CD14-positive monocyte (primary cell): ENCODE results near the gene SNAI3. TPM values are rescaled to one million over a fixed set of nuclear protein-coding genes. Genes with fewer than 3 reads are reported as not detected.

Experiments used
- DNase-seq, 3 donors: peaks; one replicate each; pipeline ENCODE4 v3.0.0-alpha.2; 2011 to 2022
- H2AFZ ChIP-seq: 2 replicates; pipeline ENCODE4 v1.6.0; 2012; ENCODE audit warnings: mild to moderate bottlenecking, low read depth, low read length, inconsistent platforms; ENCODE audit not compliant: insufficient read depth, poor library complexity, severe bottlenecking
- H3K27ac ChIP-seq, 2 donors: 1 replicate in 1 of 2; 2 replicates in 1 of 2; pipeline ENCODE4 v1.5.1; 2012 to 2013; ENCODE audit warnings: low read length in 2 of 2, control low read depth in 1 of 2, inconsistent platforms in 1 of 2, low read depth in 1 of 2, mild to moderate bottlenecking in 1 of 2
- H3K27me3 ChIP-seq, 2 donors: one replicate each; pipeline versions ENCODE4 v1.6.0 to v1.6.1; 2011 to 2013; ENCODE audit warnings: low read length in 2 of 2; ENCODE audit not compliant: control insufficient read depth in 2 of 2, insufficient read depth in 2 of 2
- H3K36me3 ChIP-seq, 2 donors: replicated peaks in 1 of 2; 1 replicate in 1 of 2; 2 replicates in 1 of 2; pipeline versions ENCODE4 v1.5.1 to v1.6.1; 2012 to 2013; ENCODE audit warnings: low read length in 2 of 2, control low read depth in 1 of 2, inconsistent platforms in 1 of 2, mild to moderate bottlenecking in 1 of 2; ENCODE audit not compliant: insufficient read depth in 2 of 2, control insufficient read depth in 1 of 2
- H3K4me1 ChIP-seq, 2 donors: 1 replicate in 1 of 2; 2 replicates in 1 of 2; pipeline versions ENCODE4 v1.5.1 to v1.6.1; 2012 to 2013; ENCODE audit warnings: low read length in 2 of 2, control low read depth in 1 of 2, inconsistent platforms in 1 of 2, mild to moderate bottlenecking in 1 of 2, moderate library complexity in 1 of 2; ENCODE audit not compliant: insufficient read depth in 2 of 2, control insufficient read depth in 1 of 2
- H3K4me2 ChIP-seq: replicated peaks from 2 replicates; pipeline ENCODE3; 2012; ENCODE audit warnings: low read length, moderate library complexity, mild to moderate bottlenecking; ENCODE audit not compliant: poor library complexity, severe bottlenecking; ENCODE audit errors: extremely low read depth
- H3K4me3 ChIP-seq, 3 experiments: fragments of 200-600 bp in 1 of 3; sonication (generic) in 1 of 3; replicated peaks in 1 of 3; 1 replicate in 2 of 3; 2 replicates in 1 of 3; pipeline ENCODE4 v1.5.1; 2011 to 2013; ENCODE audit warnings: low read length in 3 of 3, mild to moderate bottlenecking in 3 of 3, control low read depth in 2 of 3, low read depth in 2 of 3, inconsistent platforms in 1 of 3, moderate library complexity in 1 of 3
- H3K79me2 ChIP-seq: 2 replicates; pipeline ENCODE4 v1.6.0; 2012; ENCODE audit warnings: mild to moderate bottlenecking, control low read depth, inconsistent platforms, low read length, moderate library complexity; ENCODE audit not compliant: insufficient read depth
- H3K9ac ChIP-seq: 2 replicates; pipeline ENCODE4 v1.6.0; 2017; ENCODE audit warnings: low read length, mild to moderate bottlenecking; ENCODE audit not compliant: insufficient read depth, poor library complexity, severe bottlenecking
- H3K9me3 ChIP-seq, 2 donors: replicated peaks in 1 of 2; 1 replicate in 1 of 2; 2 replicates in 1 of 2; pipeline versions ENCODE4 v1.5.1 to v1.6.1; 2012 to 2013; ENCODE audit warnings: low read length in 2 of 2, control low read depth in 1 of 2; ENCODE audit not compliant: control insufficient read depth in 1 of 2, insufficient read depth in 1 of 2
- H4K20me1 ChIP-seq: 2 replicates; pipeline ENCODE4 v1.6.0; 2012; ENCODE audit warnings: mild to moderate bottlenecking, low read length, control low read depth, moderate library complexity; ENCODE audit not compliant: insufficient read depth
- H3K27ac Mint-ChIP-seq, 7 donors: one replicate each; pipeline ENCODE4 v1.8.0; 2020; ENCODE audit warnings: mild to moderate bottlenecking in 7 of 7, mixed read lengths in 7 of 7, moderate library complexity in 6 of 7, inconsistent platforms in 2 of 7
- H3K27me3 Mint-ChIP-seq, 3 donors: one replicate each; pipeline ENCODE4 v1.8.0; 2021 to 2022; ENCODE audit warnings: low read depth in 3 of 3, mild to moderate bottlenecking in 3 of 3, mixed read lengths in 3 of 3, moderate library complexity in 3 of 3, inconsistent platforms in 1 of 3
- H3K36me3 Mint-ChIP-seq, 2 donors: one replicate each; pipeline ENCODE4 v1.8.0; 2020; ENCODE audit warnings: mixed read lengths in 2 of 2, inconsistent platforms in 1 of 2, mild to moderate bottlenecking in 1 of 2
- H3K4me1 Mint-ChIP-seq: one replicate; pipeline ENCODE4 v1.8.0; 2020; ENCODE audit warnings: mild to moderate bottlenecking, mixed read lengths
- H3K4me3 Mint-ChIP-seq, 2 donors: one replicate each; pipeline ENCODE4 v1.8.0; 2020; ENCODE audit warnings: mild to moderate bottlenecking in 2 of 2, mixed read lengths in 2 of 2, moderate library complexity in 1 of 2
- H3K9me3 Mint-ChIP-seq, 7 donors: one replicate each; pipeline ENCODE4 v1.8.0; 2020 to 2022; ENCODE audit warnings: mixed read lengths in 7 of 7, mild to moderate bottlenecking in 6 of 7, moderate library complexity in 6 of 7, inconsistent platforms in 2 of 7
- CTCF ChIP-seq: fragments of 200-600 bp; IDR thresholded peaks from one replicate; pipeline ENCODE4 v1.8.0; 2022; ENCODE audit warnings: antibody characterized with exemption, mild to moderate bottlenecking
- WGBS: methylation state at CpG from one replicate; pipeline ENCODE4 v1.1.5; 2013; ENCODE audit warnings: missing lambda C conversion rate; ENCODE audit not compliant: insufficient coverage; 5-methylcytosine and 5-hydroxymethylcytosine counted together
- intact Hi-C, 2 donors: fragments of 100-400 bp; cut with micrococcal nuclease; formaldehyde crosslinking; loops; one replicate each; pipeline versions ENCODE4 v1.15.0 to v1.15.1; 2023
- polyA plus RNA-seq, 3 donors: library from polyadenylated mRNA; depleted of rRNA in 1 of 3; unstranded in 2 of 3; stranded (reverse) in 1 of 3; fragments of 300-500 nt in 2 of 3; fragments of >200 nt in 1 of 3; fragmentation: Illumina TruSeq in 2 of 3; gene quantifications; 1 replicate in 2 of 3; 2 replicates in 1 of 3; pipeline ENCODE4 v1.2.3, GENCODE V29; 2012 to 2021

Gene SNAI3
- polyA plus RNA-seq, 3 donors = 4.2 to 6.4 (median 5.3) TPM

GRCh38 chr16:88630433-88630832 is 55.9 kb downstream of the SNAI3 start:
- no peak overlapping the region for H2AFZ ChIP-seq
- Mint-ChIP-seq H3K4me1 (peaks cover 10% of the 10 kb centered on the region), H3K27ac (no peak overlapping the region), H3K27me3 (peaks cover 7 to 19% (median 9%) of the 10 kb centered on the region in 3 donors), H3K4me3 (no peak overlapping the region), H3K36me3 (peaks cover 57 to 76% of the 10 kb centered on the region in 2 donors), H3K9me3 (no peaks in the 10 kb centered on the region)
- no peak overlapping the region for H3K9ac ChIP-seq
- peaks cover 20 to 23% of the 10 kb centered on the region in 2 donors for H3K4me1 ChIP-seq
- no peaks in the 10 kb centered on the region for H3K79me2 ChIP-seq
- H3K27ac ChIP-seq = no peak overlapping the region
- H3K4me3 ChIP-seq = no peak overlapping the region
- H3K27me3 ChIP-seq = peaks cover 0 to 7% of the 10 kb centered on the region in 2 donors
- TF ChIP-seq CTCF = no peak
- intact Hi-C loops = loop anchor here in 1 of 2 donors (10.0 kb wide), 1 partner anchor 54 kb away; the partner anchor contains the start of gene SNAI3
- peaks cover 49 to 67% of the 10 kb centered on the region in 2 donors for H3K36me3 ChIP-seq
- H3K9me3 ChIP-seq = no peaks in the 10 kb centered on the region
- WGBS = 93% methylated on average over 5 of the region's 12 CpGs
- DNase-seq = no peak
- H4K20me1 ChIP-seq = peaks cover 15% of the 10 kb centered on the region
- H3K4me2 ChIP-seq = no peak overlapping the region

GRCh38 chr16:88629835-88630234 is 56.5 kb downstream of the SNAI3 start:
- H3K4me3 ChIP-seq = no peak overlapping the region
- H2AFZ ChIP-seq = no peak overlapping the region
- H3K9ac ChIP-seq = no peak overlapping the region
- no peak overlapping the region for H3K4me3 Mint-ChIP-seq
- H3K4me2 ChIP-seq = no peak overlapping the region
- H4K20me1 ChIP-seq = peaks cover 15% of the 10 kb centered on the region
- peaks cover 5% of the 10 kb centered on the region for H3K4me1 Mint-ChIP-seq
- peaks cover 3 to 13% (median 6%) of the 10 kb centered on the region in 3 donors for H3K27me3 Mint-ChIP-seq
- peaks cover 0 to under 1% of the 10 kb centered on the region in 2 donors for H3K27me3 ChIP-seq
- 91% methylated on average over 4 of the region's 9 CpGs for WGBS
- no peaks in the 10 kb centered on the region for H3K9me3 ChIP-seq
- TF ChIP-seq CTCF = no peak
- H3K27ac Mint-ChIP-seq = peak overlapping the region in 1 of 7 donors; percentile 30
- H3K4me1 ChIP-seq = peaks cover 14 to 17% of the 10 kb centered on the region in 2 donors
- H3K9me3 Mint-ChIP-seq = no peaks in the 10 kb centered on the region
- no peaks in the 10 kb centered on the region for H3K79me2 ChIP-seq
- peaks cover 62 to 82% of the 10 kb centered on the region in 2 donors for H3K36me3 Mint-ChIP-seq
- peaks cover 55 to 73% of the 10 kb centered on the region in 2 donors for H3K36me3 ChIP-seq
- H3K27ac ChIP-seq = no peak overlapping the region
- no peak for DNase-seq
- intact Hi-C loops = loop anchor here in 1 of 2 donors (10.0 kb wide), 1 partner anchor 55 kb away; the partner anchor contains the start of gene SNAI3
